IMR-90 (cell line): Measurements from ENCODE around the gene IGFBP5. TPM values are rescaled to one million over a fixed set of nuclear protein-coding genes. Genes with fewer than 3 reads are reported as not detected.

ENCODE experiments used
- ATAC-seq: fragments of 200-7000 bp; cut with Tn5 transposase; 2 replicates; pipeline ENCODE4 v1.9.1; 2020; ENCODE audit warnings: low read depth, mild to moderate bottlenecking, moderate library complexity
- BruUV-seq: library from RNA; stranded (reverse); fragments of 400-500 nt; replicated peaks from 2 replicates; lab custom pipeline; 2021; lab: Mats Ljungman, UMichigan
- CTCF ChIA-PET: fragments of 300-600 bp; formaldehyde crosslinking; extraction: SDS; loops from one replicate; lab custom pipeline; 2021; ENCODE audit warnings: antibody characterized with exemption; lab: Yijun Ruan, JAX
- POLR2A ChIA-PET: fragments of 300-600 bp; sonication (Branson Sonifier 250); formaldehyde crosslinking; loops from one replicate; lab custom pipeline; 2022; ENCODE audit warnings: antibody characterized with exemption; ENCODE audit not compliant: unreplicated experiment; lab: Charles Lee
- DNase-seq: peaks from one replicate; pipeline ENCODE4 v3.0.0; 2013
- H2AFZ ChIP-seq: replicated peaks from 2 replicates; pipeline ENCODE3; 2013; ENCODE audit warnings: low read length, mild to moderate bottlenecking; ENCODE audit not compliant: poor library complexity
- H2AK5ac ChIP-seq: 2 replicates; pipeline ENCODE4 v1.6.1; 2013; ENCODE audit warnings: low read depth, low read length, inconsistent platforms
- H2AK9ac ChIP-seq: replicated peaks from 2 replicates; pipeline ENCODE3; 2013; ENCODE audit warnings: mild to moderate bottlenecking, low read depth, low read length, moderate library complexity; ENCODE audit not compliant: poor library complexity
- H2BK120ac ChIP-seq: 2 replicates; pipeline ENCODE4 v1.6.1; 2013; ENCODE audit warnings: low read depth, low read length, inconsistent platforms
- H2BK15ac ChIP-seq: 3 replicates; pipeline ENCODE4 v1.6.1; 2013; ENCODE audit warnings: low read depth, low read length, inconsistent platforms
- H2BK20ac ChIP-seq: 2 replicates; pipeline ENCODE4 v1.6.1; 2013; ENCODE audit warnings: low read depth, mild to moderate bottlenecking, inconsistent platforms, low read length, moderate library complexity
- H2BK5ac ChIP-seq: 2 replicates; pipeline ENCODE4 v1.6.1; 2013; ENCODE audit warnings: mild to moderate bottlenecking, low read depth, low read length, inconsistent platforms; ENCODE audit not compliant: poor library complexity, severe bottlenecking
- H3K14ac ChIP-seq: replicated peaks from 2 replicates; pipeline ENCODE4 v1.6.1; 2013; ENCODE audit warnings: low read depth, low read length, inconsistent platforms
- H3K18ac ChIP-seq: 2 replicates; pipeline ENCODE4 v1.6.1; 2013; ENCODE audit warnings: low read depth, low read length, control low read depth
- H3K23ac ChIP-seq: 2 replicates; pipeline ENCODE4 v1.6.1; 2013; ENCODE audit warnings: low read depth, low read length, inconsistent platforms
- H3K27ac ChIP-seq: 2 replicates; pipeline ENCODE4 v1.5.1; 2013; ENCODE audit warnings: mild to moderate bottlenecking, control low read depth, low read length; ENCODE audit not compliant: insufficient read depth
- H3K27me3 ChIP-seq: 2 replicates; pipeline ENCODE4 v1.6.1; 2013; ENCODE audit warnings: low read length; ENCODE audit not compliant: control insufficient read depth, insufficient read depth
- H3K36me3 ChIP-seq: 2 replicates; pipeline ENCODE4 v1.6.1; 2013; ENCODE audit warnings: low read length, mixed read lengths; ENCODE audit not compliant: control insufficient read depth, insufficient read depth
- H3K4ac ChIP-seq: 2 replicates; pipeline ENCODE4 v1.6.1; 2013; ENCODE audit warnings: low read depth, low read length, inconsistent platforms
- H3K4me1 ChIP-seq: 2 replicates; pipeline ENCODE4 v1.6.1; 2013; ENCODE audit warnings: low read length, mixed read lengths; ENCODE audit not compliant: control insufficient read depth, insufficient read depth
- H3K4me2 ChIP-seq: 2 replicates; pipeline ENCODE4 v1.6.1; 2013; ENCODE audit warnings: low read depth, mild to moderate bottlenecking, control low read depth, low read length, moderate library complexity
- H3K4me3 ChIP-seq: 2 replicates; pipeline ENCODE4 v1.5.1; 2013; ENCODE audit warnings: low read depth, mild to moderate bottlenecking, control low read depth, low read length, moderate library complexity; ENCODE audit not compliant: insufficient read depth
- H3K56ac ChIP-seq: 2 replicates; pipeline ENCODE4 v1.6.1; 2013; ENCODE audit warnings: low read length, inconsistent platforms; ENCODE audit not compliant: insufficient read depth; ENCODE audit errors: extremely low read depth
- H3K79me1 ChIP-seq, 2 experiments: 2 replicates each; pipeline ENCODE4 v1.6.1; 2013; ENCODE audit warnings: low read length in 2 of 2, inconsistent platforms in 1 of 2, low read depth in 1 of 2
- H3K9ac ChIP-seq: 2 replicates; pipeline ENCODE4 v1.6.1; 2013; ENCODE audit warnings: low read depth, low read length, control low read depth
- H3K9me1 ChIP-seq: 2 replicates; pipeline ENCODE4 v1.6.1; 2013; ENCODE audit warnings: low read length, inconsistent platforms; ENCODE audit not compliant: insufficient read depth
- H3K9me3 ChIP-seq: 2 replicates; pipeline ENCODE4 v1.6.1; 2013; ENCODE audit warnings: low read length; ENCODE audit not compliant: control insufficient read depth, insufficient read depth
- H4K20me1 ChIP-seq: 2 replicates; pipeline ENCODE4 v1.6.1; 2013; ENCODE audit warnings: low read length, inconsistent platforms; ENCODE audit not compliant: insufficient read depth
- H4K5ac ChIP-seq: 2 replicates; pipeline ENCODE4 v1.6.1; 2013; ENCODE audit warnings: mild to moderate bottlenecking, low read depth, low read length, control low read depth
- H4K8ac ChIP-seq, 2 experiments: 2 replicates each; pipeline ENCODE4 v1.6.1; 2013; ENCODE audit warnings: low read depth in 2 of 2, low read length in 2 of 2, control low read depth in 1 of 2, inconsistent platforms in 1 of 2
- H4K91ac ChIP-seq: 2 replicates; pipeline ENCODE4 v1.6.1; 2013; ENCODE audit warnings: low read depth, low read length, inconsistent platforms; ENCODE audit not compliant: insufficient read depth
- CEBPB ChIP-seq: IDR thresholded peaks from 2 replicates; pipeline ENCODE4 v1.6.1; 2012; ENCODE audit warnings: low read depth, low read length, improper control_type of control experiment
- CTCF ChIP-seq: conservative IDR thresholded peaks from 2 replicates; pipeline ENCODE4 v1.5.1; 2012; ENCODE audit warnings: mild to moderate bottlenecking, low read depth, low read length, improper control_type of control experiment
- FOS ChIP-seq: fragments of 150-350 bp; IDR thresholded peaks from 2 replicates; pipeline ENCODE4 v1.6.1; 2016; ENCODE audit warnings: low read depth, low read length
- MAZ ChIP-seq: IDR thresholded peaks from 2 replicates; pipeline ENCODE4 v1.6.1; 2012; ENCODE audit warnings: low read depth, mild to moderate bottlenecking, low read length, improper control_type of control experiment, moderate library complexity, borderline replicate concordance
- MXI1 ChIP-seq: IDR thresholded peaks from 2 replicates; pipeline ENCODE4 v1.6.1; 2012; ENCODE audit warnings: low read depth, mild to moderate bottlenecking, low read length, moderate library complexity, borderline replicate concordance
- NFE2L2 ChIP-seq: fragments of 150-350 bp; IDR thresholded peaks from 2 replicates; pipeline ENCODE4 v1.6.1; 2016; ENCODE audit warnings: low read depth, mild to moderate bottlenecking, low read length
- POLR2A ChIP-seq: IDR thresholded peaks from 2 replicates; pipeline ENCODE4 v1.6.1; 2012; ENCODE audit warnings: mild to moderate bottlenecking, low read depth, low read length
- RAD21 ChIP-seq: IDR thresholded peaks from 2 replicates; pipeline ENCODE4 v1.6.1; 2012; ENCODE audit warnings: low read length, improper control_type of control experiment
- RCOR1 ChIP-seq: IDR thresholded peaks from 2 replicates; pipeline ENCODE4 v1.6.1; 2012; ENCODE audit warnings: mild to moderate bottlenecking, low read length, improper control_type of control experiment; ENCODE audit not compliant: insufficient replicate concordance
- RFX5 ChIP-seq: IDR thresholded peaks from 2 replicates; pipeline ENCODE4 v1.8.0; 2012; ENCODE audit warnings: low read depth, mild to moderate bottlenecking, low read length, moderate library complexity
- WGBS, 2 experiments: methylation state at CpG; one replicate each; pipeline versions ENCODE4 v1.1.5 to v1.1.7; 2013; ENCODE audit warnings: missing lambda C conversion rate in 2 of 2; ENCODE audit not compliant: insufficient read length in 1 of 2; ENCODE audit errors: extremely low coverage in 2 of 2; 5-methylcytosine and 5-hydroxymethylcytosine counted together
- dilution Hi-C: fragments of 300-500 bp; cut with HindIII; formaldehyde crosslinking; loops from one replicate; pipeline ENCODE4 v1.14.3; 2018; ENCODE audit warnings: low sequenced_read_pairs; ENCODE audit not compliant: unreplicated experiment
- in situ Hi-C: fragments of 300-500 bp; cut with MboI; formaldehyde crosslinking; loops from 3 replicates; pipeline ENCODE4 v1.14.3; 2019; ENCODE audit warnings: low sequenced_read_pairs, inconsistent platforms, mixed read lengths
- intact Hi-C: fragments of 100-400 bp; cut with micrococcal nuclease; formaldehyde crosslinking; loops from 2 replicates; pipeline ENCODE4 v1.10.0; 2022
- polyA plus RNA-seq, 3 experiments: library from polyadenylated mRNA; depleted of rRNA; stranded (reverse); fragments of >200 nt; gene quantifications; 2 replicates each; pipeline ENCODE4 v1.2.3, GENCODE V29; 2012; ENCODE audit warnings: low replicate concordance in 1 of 3
- total RNA-seq: library from RNA; depleted of rRNA; stranded (reverse); fragments of >200 nt; gene quantifications from 2 replicates; pipeline ENCODE4 v1.2.3, GENCODE V29; 2012

IGFBP5 gene
- total and polyA plus RNA-seq, 2 of the 4 experiments (the other 2 are of a cell fraction) = 392 to 1,339 TPM

DNA sequence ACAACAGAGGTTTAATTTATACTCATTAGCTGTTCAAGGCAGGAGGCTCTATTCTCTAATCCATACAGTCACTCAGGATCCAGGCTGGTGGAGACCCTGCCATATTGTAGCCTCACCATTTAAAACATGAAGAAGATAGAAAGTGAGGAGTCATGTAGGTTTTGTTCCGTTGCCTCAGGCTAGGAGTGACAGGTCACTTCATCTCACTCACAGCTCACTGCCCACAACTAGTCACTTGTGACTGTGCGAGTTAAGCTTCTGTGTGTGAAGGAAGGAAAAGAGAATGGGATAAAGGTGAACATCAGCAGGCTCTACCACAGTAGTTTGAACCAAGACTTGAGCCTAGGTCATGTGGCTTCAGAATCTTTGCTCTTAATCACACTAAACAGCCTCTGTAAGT lies 71.1 kb downstream of the IGFBP5 start:
- BruUV-seq = no TSS peak
- H4K5ac ChIP-seq = no peak overlapping the region
- dilution Hi-C loops = no loop called here

More for the DNA sequence above, 71.1 kb downstream of the IGFBP5 start:
- H3K36me3 ChIP-seq = no peaks in the 10 kb centered on the region
- H4K91ac ChIP-seq = no peak overlapping the region
- H3K9me3 ChIP-seq = no peaks in the 10 kb centered on the region
- H2BK20ac ChIP-seq = no peak overlapping the region
- H3K4me1 ChIP-seq = peaks cover 7% of the 10 kb centered on the region; the same call in 1 of the 2 replicates
- ChIA-PET POLR2A (no interaction called here), CTCF (interaction anchor here (1.0 kb wide), 1 partner anchor 23 kb away, joined by 10 read pairs; no protein-coding TSS in a partner anchor)
- H2AK5ac ChIP-seq = no peak overlapping the region
- no peak overlapping the region for H3K4me2 ChIP-seq
- H4K8ac ChIP-seq = no peak overlapping the region
- H3K56ac ChIP-seq = no peak overlapping the region
- no peak for ATAC-seq
- no peak overlapping the region for H2BK15ac ChIP-seq
- no CpG with 5 or more reads among the region's 2 CpGs for WGBS, 2 experiments
- peaks cover 17% of the 10 kb centered on the region for H3K27me3 ChIP-seq
- H3K18ac ChIP-seq = no peak overlapping the region
- no peak overlapping the region for H2BK120ac ChIP-seq
- no peak overlapping the region for H3K4ac ChIP-seq
- H4K20me1 ChIP-seq = no peaks in the 10 kb centered on the region
- no peaks in the 10 kb centered on the region for H3K79me1 ChIP-seq
- H2AK9ac ChIP-seq = no peak overlapping the region
- H3K9ac ChIP-seq = no peak overlapping the region
- in situ Hi-C loops = no loop called here
- H3K27ac ChIP-seq = no peak overlapping the region
- no peak overlapping the region for H2BK5ac ChIP-seq
- no peak overlapping the region for H3K4me3 ChIP-seq
- no peak for DNase-seq
- no peak overlapping the region for H3K14ac ChIP-seq
- H3K9me1 ChIP-seq = peaks cover 4% of the 10 kb centered on the region; the same call in 1 of the 2 replicates
- no peak for TF ChIP-seq CEBPB
- no peak for TF ChIP-seq MAZ
- TF ChIP-seq RCOR1 = no peak
- TF ChIP-seq RFX5 = no peak
- TF ChIP-seq NFE2L2 = no peak
- TF ChIP-seq CTCF = no peak
- TF ChIP-seq RAD21 = no peak
- no peak for TF ChIP-seq MXI1
- TF ChIP-seq FOS = no peak
- TF ChIP-seq POLR2A = no peak
- H2AFZ ChIP-seq = no peak overlapping the region
- intact Hi-C loops = no loop called here
- H3K23ac ChIP-seq = no peak overlapping the region
